IMR-90 (cell line): Measurements from ENCODE around the gene TENM3.

Experiments
- CEBPB ChIP-seq: IDR thresholded peaks from 2 replicates; pipeline ENCODE4 v1.6.1; 2012; ENCODE audit warnings: low read depth, low read length, improper control_type of control experiment
- CHD1 ChIP-seq: IDR thresholded peaks from 2 replicates; pipeline ENCODE4 v1.6.1; 2012; ENCODE audit warnings: low read depth, low read length, improper control_type of control experiment
- MAFK ChIP-seq: IDR thresholded peaks from 2 replicates; pipeline ENCODE4 v1.6.1; 2012; ENCODE audit warnings: low read depth, low read length, improper control_type of control experiment
- MXI1 ChIP-seq: IDR thresholded peaks from 2 replicates; pipeline ENCODE4 v1.6.1; 2012; ENCODE audit warnings: low read depth, mild to moderate bottlenecking, low read length, moderate library complexity, borderline replicate concordance
- POLR2A ChIP-seq: IDR thresholded peaks from 2 replicates; pipeline ENCODE4 v1.6.1; 2012; ENCODE audit warnings: mild to moderate bottlenecking, low read depth, low read length
- RAD21 ChIP-seq: IDR thresholded peaks from 2 replicates; pipeline ENCODE4 v1.6.1; 2012; ENCODE audit warnings: low read length, improper control_type of control experiment
- RCOR1 ChIP-seq: IDR thresholded peaks from 2 replicates; pipeline ENCODE4 v1.6.1; 2012; ENCODE audit warnings: mild to moderate bottlenecking, low read length, improper control_type of control experiment; ENCODE audit not compliant: insufficient replicate concordance
- RFX5 ChIP-seq: IDR thresholded peaks from 2 replicates; pipeline ENCODE4 v1.8.0; 2012; ENCODE audit warnings: low read depth, mild to moderate bottlenecking, low read length, moderate library complexity
- SMC3 ChIP-seq: fragments of 150-350 bp; IDR thresholded peaks from 2 replicates; pipeline ENCODE4 v1.6.1; 2016; ENCODE audit warnings: low read depth, mild to moderate bottlenecking, antibody characterized with exemption, low read length, moderate library complexity
- TF ChIP-seq, protein P1 (sequence below): conservative IDR thresholded peaks from 2 replicates; pipeline ENCODE4 v1.5.1; 2012; ENCODE audit warnings: mild to moderate bottlenecking, low read depth, low read length, improper control_type of control experiment
- TF ChIP-seq, protein P2 (sequence below): fragments of 150-350 bp; IDR thresholded peaks from 2 replicates; pipeline ENCODE4 v1.6.1; 2017; ENCODE audit warnings: mild to moderate bottlenecking, antibody characterized with exemption, low read length, low read depth
- TF ChIP-seq, protein P3 (sequence below): fragments of 150-350 bp; IDR thresholded peaks from 2 replicates; pipeline ENCODE4 v1.6.1; 2016; ENCODE audit warnings: low read depth, mild to moderate bottlenecking, low read length, moderate library complexity, borderline replicate concordance

DNA sequence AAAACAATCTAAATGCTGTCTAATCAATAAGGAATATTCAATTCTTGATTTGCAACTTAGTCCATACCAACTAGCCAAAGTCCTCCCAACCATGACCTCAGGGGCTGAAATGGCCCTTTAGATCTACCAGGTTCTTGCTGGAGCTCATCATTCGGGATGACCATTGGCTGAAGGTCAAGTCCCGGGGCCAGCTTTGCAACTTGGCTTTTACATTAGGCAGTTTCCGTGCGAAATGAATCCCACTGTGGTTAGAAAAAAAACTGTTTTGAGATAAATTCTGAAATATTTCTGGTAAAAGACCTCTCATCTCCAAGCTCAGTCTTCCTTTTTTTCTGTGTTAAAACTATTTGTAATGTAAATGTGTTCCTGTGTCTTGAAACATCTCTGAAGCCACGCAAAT, 178.6 kb downstream of the TENM3 start:
- TF ChIP-seq MAFK = no peak
- no peak for TF ChIP-seq RAD21
- no peak for TF ChIP-seq CEBPB
- TF ChIP-seq, protein P1, sequence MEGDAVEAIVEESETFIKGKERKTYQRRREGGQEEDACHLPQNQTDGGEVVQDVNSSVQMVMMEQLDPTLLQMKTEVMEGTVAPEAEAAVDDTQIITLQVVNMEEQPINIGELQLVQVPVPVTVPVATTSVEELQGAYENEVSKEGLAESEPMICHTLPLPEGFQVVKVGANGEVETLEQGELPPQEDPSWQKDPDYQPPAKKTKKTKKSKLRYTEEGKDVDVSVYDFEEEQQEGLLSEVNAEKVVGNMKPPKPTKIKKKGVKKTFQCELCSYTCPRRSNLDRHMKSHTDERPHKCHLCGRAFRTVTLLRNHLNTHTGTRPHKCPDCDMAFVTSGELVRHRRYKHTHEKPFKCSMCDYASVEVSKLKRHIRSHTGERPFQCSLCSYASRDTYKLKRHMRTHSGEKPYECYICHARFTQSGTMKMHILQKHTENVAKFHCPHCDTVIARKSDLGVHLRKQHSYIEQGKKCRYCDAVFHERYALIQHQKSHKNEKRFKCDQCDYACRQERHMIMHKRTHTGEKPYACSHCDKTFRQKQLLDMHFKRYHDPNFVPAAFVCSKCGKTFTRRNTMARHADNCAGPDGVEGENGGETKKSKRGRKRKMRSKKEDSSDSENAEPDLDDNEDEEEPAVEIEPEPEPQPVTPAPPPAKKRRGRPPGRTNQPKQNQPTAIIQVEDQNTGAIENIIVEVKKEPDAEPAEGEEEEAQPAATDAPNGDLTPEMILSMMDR = no peak
- TF ChIP-seq POLR2A = no peak
- TF ChIP-seq, protein P2, sequence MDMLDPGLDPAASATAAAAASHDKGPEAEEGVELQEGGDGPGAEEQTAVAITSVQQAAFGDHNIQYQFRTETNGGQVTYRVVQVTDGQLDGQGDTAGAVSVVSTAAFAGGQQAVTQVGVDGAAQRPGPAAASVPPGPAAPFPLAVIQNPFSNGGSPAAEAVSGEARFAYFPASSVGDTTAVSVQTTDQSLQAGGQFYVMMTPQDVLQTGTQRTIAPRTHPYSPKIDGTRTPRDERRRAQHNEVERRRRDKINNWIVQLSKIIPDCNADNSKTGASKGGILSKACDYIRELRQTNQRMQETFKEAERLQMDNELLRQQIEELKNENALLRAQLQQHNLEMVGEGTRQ = no peak
- no peak for TF ChIP-seq SMC3
- TF ChIP-seq RCOR1 = no peak
- no peak for TF ChIP-seq MXI1
- TF ChIP-seq, protein P3, sequence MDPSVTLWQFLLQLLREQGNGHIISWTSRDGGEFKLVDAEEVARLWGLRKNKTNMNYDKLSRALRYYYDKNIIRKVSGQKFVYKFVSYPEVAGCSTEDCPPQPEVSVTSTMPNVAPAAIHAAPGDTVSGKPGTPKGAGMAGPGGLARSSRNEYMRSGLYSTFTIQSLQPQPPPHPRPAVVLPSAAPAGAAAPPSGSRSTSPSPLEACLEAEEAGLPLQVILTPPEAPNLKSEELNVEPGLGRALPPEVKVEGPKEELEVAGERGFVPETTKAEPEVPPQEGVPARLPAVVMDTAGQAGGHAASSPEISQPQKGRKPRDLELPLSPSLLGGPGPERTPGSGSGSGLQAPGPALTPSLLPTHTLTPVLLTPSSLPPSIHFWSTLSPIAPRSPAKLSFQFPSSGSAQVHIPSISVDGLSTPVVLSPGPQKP = no peak
- no peak for TF ChIP-seq RFX5
- TF ChIP-seq CHD1 = no peak
